SK-N-MC (cell line): ENCODE results near the gene TEAD1.

Experiments used
- DNase-seq: peaks from one replicate; pipeline ENCODE4 v3.0.0-alpha.2; 2011; ENCODE audit warnings: low read depth, low spot score
- H3K27ac ChIP-seq: fragments of 200-600 bp; sonication (generic); 2 replicates; pipeline ENCODE4 v1.5.1; 2016; ENCODE audit warnings: mixed run types
- H3K36me3 ChIP-seq: fragments of 200-600 bp; sonication (generic); 2 replicates; pipeline ENCODE4 v1.6.1; 2017; ENCODE audit warnings: antibody characterized with exemption, low read length, mixed read lengths; ENCODE audit not compliant: insufficient read depth
- H3K4me3 ChIP-seq: fragments of 200-600 bp; sonication (generic); 2 replicates; pipeline ENCODE4 v1.5.1; 2016
- H3K9ac ChIP-seq: fragments of 200-600 bp; sonication (generic); 2 replicates; pipeline ENCODE4 v1.8.0; 2017; ENCODE audit warnings: mixed run types, mixed read lengths; ENCODE audit not compliant: insufficient read length
- H3K9me3 ChIP-seq: fragments of 200-600 bp; sonication (generic); 2 replicates; pipeline ENCODE4 v1.6.1; 2017; ENCODE audit warnings: low read depth, mild to moderate bottlenecking, antibody characterized with exemption, low read length, moderate library complexity, mixed read lengths
- EZH2 ChIP-seq: fragments of 200-600 bp; sonication (generic); IDR thresholded peaks from one replicate; pipeline ENCODE4 v1.6.1; 2017; ENCODE audit warnings: antibody characterized with exemption
- FOXP2 ChIP-seq: optimal IDR thresholded peaks from 2 replicates; pipeline ENCODE3; 2011; ENCODE audit warnings: mild to moderate bottlenecking, moderate library complexity; ENCODE audit not compliant: insufficient read depth; ENCODE audit errors: extremely low read length, control extremely low read depth
- POLR2AphosphoS5 ChIP-seq: IDR thresholded peaks from 2 replicates; pipeline ENCODE4 v1.6.1; 2012; ENCODE audit warnings: mild to moderate bottlenecking, low read depth, low read length, borderline replicate concordance

Gene TEAD1

DNA sequence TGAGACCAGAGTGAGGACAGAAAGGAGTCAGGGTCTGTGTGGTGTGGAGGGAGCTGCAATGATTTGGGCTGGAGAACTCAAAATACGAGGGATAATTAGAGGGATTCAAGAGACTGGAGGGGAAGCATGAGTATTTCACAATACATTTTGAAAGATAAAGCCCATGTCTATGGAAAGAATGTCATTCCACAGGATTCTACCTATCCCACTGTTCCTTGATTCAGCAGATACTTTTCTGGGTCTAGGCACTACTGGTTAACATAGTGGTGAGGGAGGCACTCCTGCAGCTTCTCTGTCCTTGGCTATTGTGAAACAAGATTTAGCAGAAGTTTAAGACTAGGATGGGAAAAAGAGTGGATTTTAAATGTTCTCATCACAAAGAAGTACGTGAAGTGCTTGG lies 262.0 kb downstream of the TEAD1 start:
- Histone ChIP-seq H3K9me3 (no peaks in the 10 kb centered on the region), H3K4me3 (no peak overlapping the region), H3K36me3 (peaks cover 63% of the 10 kb centered on the region), H3K27ac (no peak overlapping the region), H3K9ac (no peak overlapping the region)
- DNase-seq: no peak
- TF ChIP-seq EZH2 (no peak), FOXP2 (no peak), POLR2AphosphoS5 (no peak)

- TF ChIP-seq EZH2 (no peak), POLR2AphosphoS5 (no peak), FOXP2 (no peak)
- Histone ChIP-seq H3K4me3 (no peak overlapping the region), H3K9me3 (no peaks in the 10 kb centered on the region), H3K27ac (no peak overlapping the region), H3K9ac (no peak overlapping the region), H3K36me3 (peaks cover 57% of the 10 kb centered on the region)
- DNase-seq: no peak
Measured at GRCh38 chr11:12938590-12939247, 264.5 kb downstream of the TEAD1 start.

DNA sequence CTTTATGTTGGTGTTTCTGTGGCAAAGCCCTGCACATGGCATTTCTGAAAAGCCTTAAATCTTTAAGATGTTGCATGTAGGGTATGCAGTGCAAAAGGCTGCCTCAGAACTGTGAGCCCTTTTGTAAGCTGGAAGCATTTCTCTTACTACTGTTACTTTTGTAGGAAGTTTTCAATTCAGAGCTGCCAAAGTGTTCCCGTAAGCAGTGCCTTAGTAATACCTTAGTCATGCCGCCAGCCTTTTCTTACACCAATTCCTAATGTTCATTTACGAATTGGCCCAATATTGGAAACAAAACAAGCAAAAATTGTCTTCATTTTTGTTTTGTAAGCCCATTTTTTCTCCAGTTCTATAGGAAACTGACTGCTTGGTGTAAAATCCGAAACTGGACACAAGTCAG lies 267.4 kb downstream of the TEAD1 start:
- Histone ChIP-seq H3K36me3 (peaks cover 42% of the 10 kb centered on the region), H3K9me3 (no peaks in the 10 kb centered on the region), H3K4me3 (no peak overlapping the region), H3K9ac (no peak overlapping the region), H3K27ac (no peak overlapping the region)
- no peak for TF ChIP-seq EZH2
- no peak for DNase-seq

GRCh38 chr11:12942157-12942556 lies 267.9 kb downstream of the TEAD1 start:
- Histone ChIP-seq H3K27ac (no peak overlapping the region), H3K4me3 (no peak overlapping the region), H3K9me3 (no peaks in the 10 kb centered on the region), H3K36me3 (peaks cover 38% of the 10 kb centered on the region), H3K9ac (no peak overlapping the region)
- TF ChIP-seq POLR2AphosphoS5 (no peak), FOXP2 (no peak), EZH2 (no peak)
- no peak for DNase-seq

DNA sequence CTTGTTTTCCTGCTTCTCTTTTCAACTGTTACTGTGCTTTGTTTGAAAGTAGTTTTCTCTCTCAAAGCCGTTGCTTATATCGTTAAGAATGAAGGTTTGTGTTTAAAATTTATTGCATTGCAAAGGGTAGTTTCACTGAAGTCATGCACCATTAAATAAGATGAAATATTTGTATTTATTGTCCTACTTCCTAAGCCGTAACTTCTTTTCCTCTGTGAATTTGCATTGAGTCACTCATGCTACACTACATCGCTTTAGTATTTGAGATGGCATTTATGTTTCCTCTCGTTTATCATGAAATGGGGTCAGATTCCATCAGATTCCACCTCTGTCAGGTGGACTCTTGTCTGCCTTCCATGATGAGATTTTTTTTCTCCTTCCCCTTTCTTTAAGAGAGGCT lies 269.1 kb downstream of the TEAD1 start:
- TF ChIP-seq FOXP2 (no peak), EZH2 (no peak), POLR2AphosphoS5 (no peak)
- Histone ChIP-seq H3K9me3 (no peaks in the 10 kb centered on the region), H3K36me3 (peaks cover 32% of the 10 kb centered on the region), H3K4me3 (no peak overlapping the region), H3K27ac (no peak overlapping the region), H3K9ac (no peak overlapping the region)
- DNase-seq: no peak

DNA sequence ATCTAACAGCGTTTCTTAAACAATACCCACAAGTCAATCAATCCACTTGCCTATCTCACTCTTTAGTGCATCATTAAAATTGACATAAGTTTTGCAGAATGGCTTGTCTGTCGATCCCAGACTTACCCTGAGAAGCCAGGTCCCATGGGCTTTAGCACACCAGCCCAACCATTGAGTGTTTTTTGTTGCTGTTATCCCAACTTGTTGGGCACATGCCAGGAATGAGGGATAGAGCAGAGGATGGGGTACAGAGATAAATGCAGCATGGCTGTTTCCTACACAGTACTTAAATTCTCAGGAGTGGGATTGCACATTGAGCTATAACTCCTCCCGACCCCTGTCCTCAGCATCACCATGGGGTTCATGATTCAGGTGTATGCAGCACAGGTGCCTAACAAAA lies 270.7 kb downstream of the TEAD1 start:
- H3K36me3 ChIP-seq: peaks cover 20% of the 10 kb centered on the region; the same call in 1 of the 2 replicates
- H3K9ac ChIP-seq: no peak overlapping the region
- H3K4me3 ChIP-seq: no peak overlapping the region
- H3K9me3 ChIP-seq: no peaks in the 10 kb centered on the region
- DNase-seq: no peak
- no peak overlapping the region for H3K27ac ChIP-seq
- TF ChIP-seq EZH2 (no peak), FOXP2 (no peak), POLR2AphosphoS5 (no peak)

GRCh38 chr11:12949453-12949852 lies 275.2 kb downstream of the TEAD1 start:
- H3K9ac ChIP-seq: no peak overlapping the region
- TF ChIP-seq FOXP2: no peak
- TF ChIP-seq EZH2: no peak
- no peak for TF ChIP-seq POLR2AphosphoS5
- H3K9me3 ChIP-seq: 0 out of 2 replicates have a peak, but pooled peaks cover 4% of the 10 kb centered on the region
- DNase-seq: no peak
- no peak overlapping the region for H3K27ac ChIP-seq
- H3K4me3 ChIP-seq: no peak overlapping the region
- no peaks in the 10 kb centered on the region for H3K36me3 ChIP-seq

GRCh38 chr11:12950670-12951069 lies 276.4 kb downstream of the TEAD1 start:
- Histone ChIP-seq H3K9ac (no peak overlapping the region), H3K4me3 (no peak overlapping the region), H3K36me3 (no peaks in the 10 kb centered on the region), H3K9me3 (0 out of 2 replicates have a peak, but pooled peaks cover 4% of the 10 kb centered on the region), H3K27ac (no peak overlapping the region)
- TF ChIP-seq FOXP2 (no peak), EZH2 (no peak), POLR2AphosphoS5 (no peak)
- no peak for DNase-seq

DNA sequence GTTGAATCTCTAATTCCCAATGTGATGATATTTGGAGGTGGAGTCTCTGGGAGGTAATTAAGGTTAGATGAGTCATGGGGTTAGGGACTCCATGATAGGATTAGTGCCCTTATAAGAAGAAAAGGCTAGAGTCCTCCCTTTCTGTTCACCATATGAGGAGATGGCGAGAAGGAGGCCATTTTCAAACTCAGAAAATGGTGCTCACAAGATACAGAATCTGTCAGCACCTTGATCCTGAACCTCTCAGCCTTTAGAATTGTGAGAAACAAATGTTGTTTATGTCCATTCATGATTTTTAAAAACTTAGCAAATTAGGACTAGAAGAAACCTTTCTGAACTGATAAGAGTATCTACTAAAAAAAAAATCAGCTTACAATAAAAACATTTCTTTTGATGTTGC lies 277.2 kb downstream of the TEAD1 start:
- Histone ChIP-seq H3K9me3 (0 out of 2 replicates have a peak, but pooled peaks cover 4% of the 10 kb centered on the region), H3K9ac (no peak overlapping the region), H3K4me3 (no peak overlapping the region), H3K27ac (no peak overlapping the region), H3K36me3 (no peaks in the 10 kb centered on the region)
- DNase-seq: no peak
- no peak for TF ChIP-seq POLR2AphosphoS5
- no peak for TF ChIP-seq FOXP2
- TF ChIP-seq EZH2: no peak
